Measurements from ENCODE around the gene HCK. TPM values are rescaled to one million over a fixed set of nuclear protein-coding genes. Genes with fewer than 3 reads are reported as not detected.
"Not testable (repeated sequence)": the region's sequence is repeated elsewhere in the genome, so short reads cannot be mapped to it uniquely, and the experiment has no call there.

The HCK gene
- total and polyA plus RNA-seq, 2 experiments from 2014 or later, result not detected

GRCh38 chr20:32031007-32031958 lies 20.8 kb upstream of the HCK start:
- no peaks in the 10 kb centered on the region for H3K36me3 ChIP-seq
- no peak overlapping the region for H3K27ac ChIP-seq
- peak; percentile 91 for TF ChIP-seq CTCF (IDR thresholded peaks at IDR 0.05; ENCODE audit: low read depth, low read length)
- H3K4me3 ChIP-seq, result peak overlapping the region; percentile 14
- H3K4me1 ChIP-seq (ENCODE audit: low read depth), result no peaks in the 10 kb centered on the region
- peaks cover 23% of the 10 kb centered on the region for H3K27me3 ChIP-seq
- DNase-seq (ENCODE audit: low read depth in 1 of 2, low spot score in 1 of 2), result peak; percentile 88
- no peaks in the 10 kb centered on the region for H3K9me3 ChIP-seq (ENCODE audit: low read depth)

- H3K9me3 ChIP-seq (ENCODE audit: low read depth), result no peaks in the 10 kb centered on the region
- no peak overlapping the region for H3K27ac ChIP-seq
- no peak for TF ChIP-seq CTCF (IDR thresholded peaks at IDR 0.05; ENCODE audit: low read depth, low read length)
- no peaks in the 10 kb centered on the region for H3K36me3 ChIP-seq
- no peak for DNase-seq (ENCODE audit: low read depth in 1 of 2, low spot score in 1 of 2)
- H3K4me3 ChIP-seq, result no peak overlapping the region
- no peaks in the 10 kb centered on the region for H3K4me1 ChIP-seq (ENCODE audit: low read depth)
- peaks cover 23% of the 10 kb centered on the region for H3K27me3 ChIP-seq
Observed at GRCh38 chr20:32033316-32033715, 18.7 kb upstream of the HCK start.

GRCh38 chr20:32033721-32034120 lies 18.3 kb upstream of the HCK start:
- not testable (repeated sequence) for H3K27ac ChIP-seq; H3K4me1 ChIP-seq (ENCODE audit: low read depth); DNase-seq (ENCODE audit: low read depth in 1 of 2, low spot score in 1 of 2); H3K9me3 ChIP-seq (ENCODE audit: low read depth); H3K36me3 ChIP-seq; H3K4me3 ChIP-seq
- H3K27me3 ChIP-seq, result peaks cover 23% of the 10 kb centered on the region

GRCh38 chr20:32034581-32035425 lies 17.2 kb upstream of the HCK start:
- no peak for DNase-seq (ENCODE audit: low read depth in 1 of 2, low spot score in 1 of 2)
- Histone ChIP-seq H3K4me3 (no peak overlapping the region), H3K27ac (no peak overlapping the region), H3K4me1 (ENCODE audit: low read depth) (no peaks in the 10 kb centered on the region), H3K9me3 (ENCODE audit: low read depth) (no peaks in the 10 kb centered on the region), H3K27me3 (peaks cover 23% of the 10 kb centered on the region), H3K36me3 (no peaks in the 10 kb centered on the region)
- TF ChIP-seq CTCF (IDR thresholded peaks at IDR 0.05; ENCODE audit: low read depth, low read length), result peak; percentile 6

GRCh38 chr20:32035426-32035779 lies 16.6 kb upstream of the HCK start:
- Histone ChIP-seq H3K36me3 (no peaks in the 10 kb centered on the region), H3K4me1 (ENCODE audit: low read depth) (no peaks in the 10 kb centered on the region), H3K27me3 (peaks cover 23% of the 10 kb centered on the region), H3K27ac (no peak overlapping the region), H3K9me3 (ENCODE audit: low read depth) (no peaks in the 10 kb centered on the region), H3K4me3 (no peak overlapping the region)
- DNase-seq (ENCODE audit: low read depth in 1 of 2, low spot score in 1 of 2), result no peak
- TF ChIP-seq CTCF (IDR thresholded peaks at IDR 0.05; ENCODE audit: low read depth, low read length), result no peak
